GM10266 (cell line): Measurements from ENCODE around the gene BRD7.
A peak's percentile ranks its signal among the peaks of the same experiment; 100 is the strongest.

Experiments
- DNase-seq: peaks from one replicate; pipeline ENCODE4 v3.0.0; 2012; ENCODE audit errors: extremely low spot score
- TF ChIP-seq, protein P1 (sequence below): IDR thresholded peaks from 2 replicates; pipeline ENCODE4 v1.5.1; 2012; ENCODE audit warnings: mild to moderate bottlenecking, low read depth; ENCODE audit not compliant: control insufficient read depth, insufficient read depth; ENCODE audit errors: missing control alignments

BRD7 gene

DNA sequence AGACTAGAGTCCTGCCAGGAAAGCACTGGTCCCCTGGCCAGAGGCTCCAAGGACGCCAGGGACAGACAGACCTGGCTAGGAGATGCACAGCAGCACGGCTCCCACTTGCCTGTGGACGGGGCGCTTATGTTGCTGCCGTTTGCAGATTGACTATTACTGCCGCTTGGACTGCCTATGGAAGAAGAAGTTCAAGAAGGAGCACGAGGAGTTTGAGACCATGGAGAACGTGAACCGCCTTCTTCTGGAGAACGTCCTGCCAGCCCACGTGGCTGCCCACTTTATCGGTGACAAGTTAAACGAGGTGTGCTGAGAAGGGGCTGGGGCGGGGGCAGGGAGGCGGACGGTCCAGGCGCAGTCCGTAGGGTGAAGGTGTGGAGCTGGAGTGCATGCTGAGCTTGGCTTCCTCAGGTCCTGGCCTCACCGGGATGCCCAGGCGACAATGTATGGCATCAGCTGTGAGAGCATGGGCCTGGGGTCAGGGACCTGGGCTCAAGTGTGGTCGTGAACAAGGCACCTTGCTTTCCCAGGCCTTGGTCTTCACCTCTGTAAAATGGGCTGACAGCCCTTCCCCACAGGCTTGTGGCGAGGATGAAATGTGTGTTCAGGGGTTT, 56.8 kb downstream of the BRD7 start:
- TF ChIP-seq, protein P1, sequence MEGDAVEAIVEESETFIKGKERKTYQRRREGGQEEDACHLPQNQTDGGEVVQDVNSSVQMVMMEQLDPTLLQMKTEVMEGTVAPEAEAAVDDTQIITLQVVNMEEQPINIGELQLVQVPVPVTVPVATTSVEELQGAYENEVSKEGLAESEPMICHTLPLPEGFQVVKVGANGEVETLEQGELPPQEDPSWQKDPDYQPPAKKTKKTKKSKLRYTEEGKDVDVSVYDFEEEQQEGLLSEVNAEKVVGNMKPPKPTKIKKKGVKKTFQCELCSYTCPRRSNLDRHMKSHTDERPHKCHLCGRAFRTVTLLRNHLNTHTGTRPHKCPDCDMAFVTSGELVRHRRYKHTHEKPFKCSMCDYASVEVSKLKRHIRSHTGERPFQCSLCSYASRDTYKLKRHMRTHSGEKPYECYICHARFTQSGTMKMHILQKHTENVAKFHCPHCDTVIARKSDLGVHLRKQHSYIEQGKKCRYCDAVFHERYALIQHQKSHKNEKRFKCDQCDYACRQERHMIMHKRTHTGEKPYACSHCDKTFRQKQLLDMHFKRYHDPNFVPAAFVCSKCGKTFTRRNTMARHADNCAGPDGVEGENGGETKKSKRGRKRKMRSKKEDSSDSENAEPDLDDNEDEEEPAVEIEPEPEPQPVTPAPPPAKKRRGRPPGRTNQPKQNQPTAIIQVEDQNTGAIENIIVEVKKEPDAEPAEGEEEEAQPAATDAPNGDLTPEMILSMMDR: no peak
- DNase-seq: no peak

DNA sequence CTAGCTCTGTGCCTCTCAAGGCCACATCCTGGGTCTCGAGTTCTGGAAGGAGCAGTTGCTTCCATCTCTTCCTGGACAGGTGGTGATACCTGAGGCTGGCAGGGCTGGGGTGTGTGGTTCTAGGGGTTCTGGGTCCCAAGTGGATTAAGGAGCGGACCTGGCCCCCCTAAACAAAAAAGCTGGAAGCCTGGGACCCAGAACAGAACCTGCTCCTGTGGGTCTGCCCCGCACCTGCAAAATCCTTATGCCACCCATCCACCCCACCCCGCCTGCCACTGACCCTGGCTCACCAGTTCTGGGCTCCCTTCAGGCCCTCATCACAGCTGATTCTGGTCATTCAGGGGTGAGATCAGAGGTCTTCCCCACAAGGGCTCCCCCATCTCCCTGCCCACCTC, 57.7 kb downstream of the BRD7 start:
- TF ChIP-seq, protein P1: no peak
- no peak for DNase-seq

DNA sequence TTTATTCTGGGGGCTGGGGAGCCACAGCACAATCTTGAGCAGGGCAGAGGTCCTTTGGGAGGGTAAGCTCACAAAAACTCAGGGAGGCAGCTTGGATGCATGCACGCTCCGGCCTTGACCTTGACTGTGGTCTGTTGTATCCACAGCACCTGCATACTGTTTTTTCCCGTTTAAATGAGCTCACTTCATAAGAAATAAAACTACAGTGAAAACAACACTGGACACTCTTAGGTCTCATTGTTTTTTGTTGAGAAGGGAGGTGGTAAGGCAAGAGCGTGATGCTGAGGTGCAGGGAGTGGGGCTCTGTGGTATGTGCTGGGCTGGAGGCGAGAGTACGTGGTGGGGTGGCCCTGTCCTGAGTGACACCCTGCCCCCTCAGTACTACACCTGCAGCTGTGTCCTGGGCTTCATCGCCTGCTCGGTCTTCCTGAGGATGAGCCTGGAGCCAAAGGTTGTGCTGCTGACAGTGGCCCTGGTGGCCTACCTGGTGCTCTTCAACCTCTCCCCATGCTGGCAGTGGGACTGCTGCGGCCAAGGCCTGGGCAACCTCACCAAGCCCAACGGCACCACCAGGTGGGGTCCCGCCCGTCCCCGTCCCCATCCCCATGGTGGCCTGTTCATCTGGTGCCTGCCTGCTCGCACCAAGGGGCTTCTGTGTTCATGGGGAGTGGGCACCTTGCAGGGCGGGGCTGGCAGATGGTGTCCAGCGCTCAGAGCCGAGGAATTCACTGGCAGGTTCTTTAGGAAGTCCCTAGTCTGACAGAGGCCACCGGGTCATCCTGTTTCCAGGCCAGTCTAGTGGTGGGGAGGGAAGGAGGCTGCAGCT, 58.3 kb downstream of the BRD7 start:
- TF ChIP-seq, protein P1: no peak
- DNase-seq: no peak

DNA sequence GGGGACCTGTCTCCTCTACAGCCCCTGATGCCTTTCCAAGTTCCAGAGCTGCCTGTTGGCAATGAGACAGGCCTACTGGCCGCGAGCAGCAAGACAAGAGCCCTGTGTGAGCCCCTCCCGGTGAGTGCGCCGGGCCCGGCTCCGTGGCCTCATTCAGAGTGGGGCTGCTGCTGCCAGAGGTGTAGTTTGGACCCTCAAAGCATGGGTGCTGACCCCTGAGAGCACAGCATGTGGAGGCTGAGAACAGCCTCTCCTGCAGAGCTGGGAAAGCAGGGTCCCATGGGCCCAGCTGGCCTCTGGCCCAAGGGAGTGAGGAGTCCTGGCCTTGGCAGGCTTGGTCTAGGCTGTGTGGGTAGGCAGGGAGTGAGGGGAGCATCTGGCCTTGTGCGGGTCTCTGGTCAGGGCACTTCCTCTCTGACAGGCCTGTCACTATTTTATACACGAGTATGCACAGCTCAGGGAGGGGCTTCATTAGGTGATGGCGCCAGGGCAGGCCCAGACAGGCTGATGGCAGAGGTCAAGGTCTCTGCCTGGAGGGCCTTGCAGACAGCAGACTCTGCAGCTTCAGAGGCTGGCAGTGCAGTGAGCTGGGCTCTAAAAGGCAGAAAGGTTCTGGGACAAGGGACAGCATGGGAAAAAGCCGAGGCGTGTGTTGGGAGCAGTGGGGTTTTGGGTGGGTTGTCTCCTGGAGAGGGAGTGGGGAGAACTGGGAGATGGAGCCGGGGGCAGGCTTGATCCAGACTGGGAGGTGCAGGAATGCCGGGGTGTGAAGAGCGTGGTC, 59.1 kb downstream of the BRD7 start:
- DNase-seq: no peak
- TF ChIP-seq, protein P1: no peak

DNA sequence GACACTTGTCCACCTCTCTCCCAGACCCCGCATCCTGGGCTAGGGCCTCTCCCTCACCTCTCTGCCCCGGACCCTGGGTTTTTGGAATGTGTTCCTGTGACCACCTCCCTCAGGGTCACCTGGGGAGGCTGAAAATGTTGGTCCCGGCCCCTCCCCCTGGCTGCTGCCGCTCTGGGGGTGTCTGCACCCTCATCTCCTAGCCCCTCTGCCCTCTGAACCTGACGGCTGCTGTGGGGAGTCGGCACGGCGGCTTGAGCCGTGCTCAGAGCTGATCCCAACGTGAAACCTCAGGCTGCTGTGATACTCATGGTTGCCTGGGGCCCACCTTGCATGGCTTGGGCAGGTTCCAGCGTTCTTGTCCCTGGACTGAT, 59.6 kb downstream of the BRD7 start:
- no peak for DNase-seq
- TF ChIP-seq, protein P1: no peak

DNA sequence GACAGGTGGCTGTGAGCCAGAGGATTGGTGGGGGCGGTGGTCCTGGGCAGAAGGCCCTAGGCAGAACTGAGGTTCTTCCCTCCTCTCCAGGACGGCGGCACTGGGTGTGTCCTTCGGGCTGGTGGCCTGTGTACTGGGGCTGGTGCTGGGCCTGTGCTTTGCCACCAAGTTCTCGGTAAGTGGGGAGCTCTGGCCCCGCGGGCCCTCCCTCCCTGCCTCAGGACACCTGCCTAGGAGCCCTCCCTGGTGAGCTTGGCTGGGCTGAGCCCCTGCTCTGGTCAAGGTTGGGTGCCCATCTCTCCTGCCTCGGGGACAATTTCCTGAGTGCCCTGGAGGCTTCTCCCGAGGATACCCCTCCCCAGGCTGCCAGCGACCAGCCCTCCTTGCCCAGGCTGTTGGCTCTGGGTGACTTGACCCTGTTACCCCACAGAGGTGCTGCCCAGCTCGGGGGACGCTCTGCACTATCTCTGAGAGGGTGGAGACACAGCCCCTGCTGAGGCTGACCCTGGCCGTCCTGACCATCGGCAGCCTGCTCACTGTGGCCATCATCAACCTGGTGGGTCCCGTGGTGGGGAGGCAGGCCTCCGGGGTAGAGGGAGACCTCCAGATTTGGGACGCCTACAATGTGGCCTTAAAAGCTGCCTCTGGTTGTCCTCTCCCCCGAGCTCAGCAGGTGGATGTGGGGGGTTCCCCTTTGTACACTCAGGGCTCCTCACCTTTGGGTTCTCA, 60.4 kb downstream of the BRD7 start:
- peak; percentile 10 for DNase-seq
- TF ChIP-seq, protein P1: no peak
